ENCODE results near the gene PIN4.
A peak's percentile ranks its signal among the peaks of the same experiment; 100 is the strongest.

PIN4 gene

DNA sequence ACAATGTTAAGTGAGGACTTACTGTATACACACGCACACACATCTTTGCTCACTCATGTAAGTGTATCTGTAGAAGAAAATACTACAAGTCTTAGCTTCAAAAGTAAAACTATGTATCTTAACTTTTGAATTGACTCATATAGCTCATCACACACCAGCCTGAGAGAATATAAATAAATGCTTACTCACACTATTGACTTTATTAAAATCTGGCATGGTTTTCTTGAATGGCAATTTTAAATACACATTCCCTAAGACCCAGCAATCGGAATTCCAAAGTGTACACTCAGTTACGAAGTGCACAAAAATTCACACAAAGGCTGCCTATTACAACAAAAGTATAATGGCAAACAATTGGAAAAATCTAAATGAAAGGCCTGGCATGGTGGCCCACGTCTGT is 55.3 kb downstream of the PIN4 start:
- Histone ChIP-seq H3K4me3 (no peak overlapping the region), H3K27ac (no peak overlapping the region), H3K27me3 (no peaks in the 10 kb centered on the region), H4K20me1 (no peaks in the 10 kb centered on the region), H3K4me2 (no peak overlapping the region), H3K4me1 (no peaks in the 10 kb centered on the region), H3K36me3 (0 out of 2 replicates have a peak, but pooled peaks cover 6% of the 10 kb centered on the region), H3K9ac (no peak overlapping the region), H3K9me3 (no peaks in the 10 kb centered on the region)
- no peak for TF ChIP-seq Cebpa-rat (IDR thresholded peaks at IDR 0.05)

DNA sequence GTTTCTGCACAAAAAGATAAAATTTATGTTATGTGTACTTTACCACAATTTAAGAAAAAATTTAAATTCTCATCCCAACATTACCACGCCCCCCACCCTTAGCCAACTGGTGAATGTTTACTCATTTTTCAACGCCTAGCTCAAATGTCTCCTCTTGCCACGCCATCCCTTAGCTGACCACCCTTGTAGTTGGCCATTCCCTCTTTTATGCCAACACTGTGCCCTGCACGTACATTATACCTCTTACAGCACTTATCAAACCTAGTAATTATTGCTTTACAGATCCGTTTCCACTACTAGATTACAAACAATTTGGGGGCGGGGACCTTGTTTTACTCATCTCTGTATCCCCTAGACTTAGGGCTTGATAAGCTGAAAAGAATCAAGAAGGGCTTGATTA is 56.6 kb downstream of the PIN4 start:
- H3K9me3 ChIP-seq: no peaks in the 10 kb centered on the region
- H3K4me2 ChIP-seq: peak overlapping the region; percentile 64
- H4K20me1 ChIP-seq: no peaks in the 10 kb centered on the region
- H3K27ac ChIP-seq: no peak overlapping the region
- H3K36me3 ChIP-seq: 0 out of 2 replicates have a peak, but pooled peaks cover 6% of the 10 kb centered on the region
- peak overlapping the region; percentile 67 for H3K4me3 ChIP-seq
- no peak for TF ChIP-seq Cebpa-rat (IDR thresholded peaks at IDR 0.05)
- no peaks in the 10 kb centered on the region for H3K4me1 ChIP-seq
- peak overlapping the region; percentile 73; the same call in 1 of the 2 replicates for H3K9ac ChIP-seq
- no peaks in the 10 kb centered on the region for H3K27me3 ChIP-seq

DNA sequence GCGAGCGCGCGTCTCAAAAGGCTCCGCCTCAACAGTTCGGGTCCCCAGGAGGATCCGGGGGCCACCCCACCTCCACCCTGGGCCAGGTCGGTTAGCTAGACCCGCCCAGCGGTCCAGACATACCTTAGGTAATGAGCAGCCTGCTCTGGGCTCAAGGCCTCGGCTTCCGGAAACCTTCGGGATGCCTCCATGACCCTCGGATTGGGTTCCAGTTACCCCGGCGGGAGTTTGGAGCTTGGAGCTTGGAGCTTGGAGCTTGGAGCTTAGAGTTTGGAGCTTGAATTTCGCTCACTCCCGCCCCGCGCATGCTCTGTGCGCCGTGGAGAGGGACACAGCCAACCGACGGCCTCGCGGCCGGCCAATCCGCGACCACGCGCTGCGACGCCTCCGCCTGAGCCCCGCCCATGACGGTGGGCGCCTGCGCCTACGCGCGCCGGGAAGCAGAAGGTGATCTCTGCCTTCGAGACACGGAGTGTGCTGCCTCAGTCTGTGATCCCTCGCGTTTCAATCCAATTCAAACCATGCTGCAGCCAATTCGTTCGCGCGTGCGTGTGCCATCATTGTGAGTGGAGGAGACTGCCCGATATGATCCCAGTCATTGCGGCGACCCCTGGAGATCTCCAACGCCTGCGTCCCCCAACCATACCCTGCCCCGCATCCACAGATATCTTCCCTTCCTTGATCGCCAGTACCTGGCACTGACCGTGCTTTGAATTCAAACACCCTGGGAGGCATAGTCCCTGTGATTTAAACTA is 57.3 kb downstream of the PIN4 start, which contains the start of gene ERCC6L:
TSS of gene ERCC6L (minus strand) at position 307 of the 755 bp plus-strand sequence. CDS start at position 191, 116 bp downstream.
- Histone ChIP-seq H3K36me3 (0 out of 2 replicates have a peak, but pooled peaks cover 6% of the 10 kb centered on the region), H3K9ac (peak within 1 kb of the TSS; percentile 73; the same call in 1 of the 2 replicates), H4K20me1 (no peaks in the 10 kb centered on the region), H3K4me1 (no peaks in the 10 kb centered on the region), H3K27me3 (no peaks in the 10 kb centered on the region), H3K4me3 (peak within 1 kb of the TSS; percentile 67), H3K27ac (peak within 1 kb of the TSS; percentile 20; the same call in 1 of the 2 replicates), H3K9me3 (no peaks in the 10 kb centered on the region), H3K4me2 (peak within 1 kb of the TSS; percentile 64)
- no peak for TF ChIP-seq Cebpa-rat (IDR thresholded peaks at IDR 0.05)

DNA sequence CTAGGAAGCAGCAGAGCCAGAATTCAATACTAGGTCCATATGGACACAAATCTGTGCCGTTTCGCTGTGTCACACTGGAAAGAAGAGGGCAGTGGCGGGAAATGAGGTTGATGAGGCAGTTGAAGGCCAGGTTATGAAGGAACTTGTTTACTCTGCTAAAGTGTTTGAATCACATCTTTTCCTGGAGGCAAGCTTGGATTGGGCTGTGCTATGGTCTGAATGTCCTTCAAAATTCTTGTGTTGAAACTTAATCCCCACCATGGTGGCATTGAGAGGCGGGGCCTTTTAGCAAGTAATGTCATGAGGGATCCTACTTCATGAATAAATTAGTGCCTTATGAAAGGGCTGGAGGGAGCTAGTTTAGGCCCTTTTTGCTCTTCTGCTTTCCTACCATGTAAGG is 59.4 kb downstream of the PIN4 start:
- H4K20me1 ChIP-seq: no peaks in the 10 kb centered on the region
- no peak for TF ChIP-seq Cebpa-rat (IDR thresholded peaks at IDR 0.05)
- no peaks in the 10 kb centered on the region for H3K27me3 ChIP-seq
- no peak overlapping the region for H3K4me3 ChIP-seq
- no peak overlapping the region for H3K4me2 ChIP-seq
- H3K36me3 ChIP-seq: 0 out of 2 replicates have a peak, but pooled peaks cover 5% of the 10 kb centered on the region
- no peaks in the 10 kb centered on the region for H3K9me3 ChIP-seq
- no peak overlapping the region for H3K27ac ChIP-seq
- no peak overlapping the region for H3K9ac ChIP-seq
- no peaks in the 10 kb centered on the region for H3K4me1 ChIP-seq

DNA sequence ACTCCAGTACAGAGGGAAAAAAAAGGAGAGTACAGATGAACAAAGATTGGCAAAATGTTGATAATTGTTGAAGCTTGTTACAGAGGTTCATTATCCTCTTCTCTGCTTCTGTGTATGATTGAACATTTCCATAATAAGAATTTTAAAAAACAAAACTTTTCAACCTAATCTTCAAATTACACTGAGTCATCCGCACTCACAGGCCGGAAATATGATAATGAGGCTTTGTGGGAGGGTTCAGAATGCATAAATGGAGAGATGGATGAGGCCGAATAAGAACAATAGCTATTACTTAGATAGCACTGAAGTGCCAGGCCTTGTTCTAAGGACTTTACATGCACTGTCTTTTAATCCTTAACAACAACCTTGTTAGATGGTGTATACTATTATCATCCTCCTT is 61.9 kb downstream of the PIN4 start:
- Histone ChIP-seq H3K4me1 (no peaks in the 10 kb centered on the region), H4K20me1 (no peaks in the 10 kb centered on the region), H3K27me3 (no peaks in the 10 kb centered on the region), H3K9me3 (no peaks in the 10 kb centered on the region), H3K4me3 (no peak overlapping the region), H3K36me3 (no peaks in the 10 kb centered on the region), H3K9ac (no peak overlapping the region), H3K4me2 (no peak overlapping the region), H3K27ac (no peak overlapping the region)
- TF ChIP-seq Cebpa-rat (IDR thresholded peaks at IDR 0.05): no peak

DNA sequence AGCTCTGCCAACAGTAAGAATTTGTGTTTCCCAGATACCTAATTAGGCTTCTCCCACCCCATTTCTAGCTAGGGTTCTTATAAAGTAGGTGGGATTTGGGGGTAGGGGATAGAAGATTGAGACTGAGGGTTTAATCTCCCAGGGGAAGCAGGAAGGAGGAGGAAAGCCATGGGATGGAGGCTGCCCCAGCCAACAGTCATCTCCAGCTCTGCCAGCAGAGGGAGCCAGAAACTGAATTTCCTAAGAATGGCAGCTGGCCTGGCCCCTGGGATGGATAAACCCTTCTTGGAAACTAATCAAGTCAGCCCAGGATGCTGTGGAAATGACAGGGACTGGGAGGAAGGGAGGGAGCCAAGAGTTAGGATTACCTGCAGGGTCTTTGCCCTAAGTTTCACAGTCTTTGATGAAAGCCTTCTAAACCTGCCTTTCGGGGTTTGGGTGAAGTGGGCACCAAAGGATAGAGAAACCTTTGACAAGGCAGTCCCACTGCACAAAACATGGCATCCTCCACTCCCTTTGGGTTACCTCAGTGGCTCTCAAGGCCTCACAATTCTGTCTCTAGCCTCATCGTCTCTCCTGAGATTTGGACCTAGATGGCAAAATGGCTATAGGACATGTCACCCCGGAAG is 64.0 kb downstream of the PIN4 start:
- H3K4me2 ChIP-seq: no peak overlapping the region
- H3K9ac ChIP-seq: no peak overlapping the region
- H4K20me1 ChIP-seq: no peaks in the 10 kb centered on the region
- no peak for TF ChIP-seq Cebpa-rat (IDR thresholded peaks at IDR 0.05)
- H3K4me1 ChIP-seq: no peaks in the 10 kb centered on the region
- H3K27me3 ChIP-seq: no peaks in the 10 kb centered on the region
- no peak overlapping the region for H3K27ac ChIP-seq
- H3K36me3 ChIP-seq: no peaks in the 10 kb centered on the region
- no peaks in the 10 kb centered on the region for H3K9me3 ChIP-seq
- no peak overlapping the region for H3K4me3 ChIP-seq

DNA sequence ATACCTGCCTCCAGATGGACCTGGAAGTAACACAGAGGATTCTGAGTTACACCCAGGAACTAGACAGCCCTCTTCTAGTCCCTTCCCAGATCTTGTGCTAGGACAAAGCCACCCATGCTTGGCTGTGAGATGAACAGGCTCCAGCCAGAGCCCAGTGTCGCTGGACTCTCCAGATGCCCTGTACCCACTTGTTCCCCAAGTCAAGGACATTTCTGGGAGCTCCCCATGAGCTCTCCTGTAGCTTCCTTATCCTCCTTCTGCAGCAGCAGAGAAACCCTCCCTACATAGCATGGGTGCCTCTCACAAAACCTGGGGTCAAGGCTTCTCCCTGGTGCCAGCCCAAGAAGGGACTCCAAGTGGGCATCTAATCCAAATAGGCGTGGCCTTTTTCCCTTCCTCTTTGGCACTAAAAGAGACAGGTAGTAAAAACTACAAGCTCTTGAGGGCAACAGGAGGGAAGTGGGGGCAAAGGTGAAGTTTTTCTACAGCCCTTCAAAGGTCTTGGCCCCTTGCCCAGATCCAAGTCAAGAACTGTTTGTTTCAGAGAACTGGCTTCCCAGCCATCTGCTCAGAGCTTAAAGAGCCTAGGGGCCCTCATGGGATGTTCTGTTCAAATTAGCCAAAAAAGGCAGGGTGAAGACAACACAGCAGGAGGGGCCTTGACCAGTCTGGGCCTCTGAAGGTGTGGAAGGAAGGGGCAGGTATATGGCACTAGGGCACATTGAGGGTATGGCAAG is 65.8 kb downstream of the PIN4 start:
- no peak overlapping the region for H3K4me2 ChIP-seq
- H3K4me3 ChIP-seq: no peak overlapping the region
- TF ChIP-seq Cebpa-rat (IDR thresholded peaks at IDR 0.05): no peak
- no peaks in the 10 kb centered on the region for H3K9me3 ChIP-seq
- H3K36me3 ChIP-seq: no peaks in the 10 kb centered on the region
- no peaks in the 10 kb centered on the region for H3K27me3 ChIP-seq
- no peak overlapping the region for H3K9ac ChIP-seq
- H3K4me1 ChIP-seq: no peaks in the 10 kb centered on the region
- no peak overlapping the region for H3K27ac ChIP-seq
- H4K20me1 ChIP-seq: no peaks in the 10 kb centered on the region
